CD4-positive, alpha-beta memory T cell (primary cell): Measurements from ENCODE around the gene CRMP1. TPM values are rescaled to one million over a fixed set of nuclear protein-coding genes. Genes with fewer than 3 reads are reported as not detected.
A peak's percentile ranks its signal among the peaks of the same experiment; 100 is the strongest.

Experiments
- CTCF ChIA-PET: fragments of 350-600 bp; sonication (Branson Sonifier 250); formaldehyde crosslinking; loops from one replicate; lab custom pipeline; 2021; ENCODE audit warnings: inconsistent platforms; ENCODE audit not compliant: partially characterized antibody; lab: Charles Lee
- POLR2A ChIA-PET: fragments of 350-600 bp; sonication (Branson Sonifier 250); formaldehyde crosslinking; loops from one replicate; lab custom pipeline; 2021; ENCODE audit not compliant: partially characterized antibody; lab: Charles Lee
- DNase-seq, 5 donors: peaks; one replicate each; pipeline versions ENCODE4 v3.0.0 to v3.0.0-alpha.2; 2020 to 2022; ENCODE audit warnings: mixed read lengths in 1 of 5
- H3K27ac ChIP-seq: one replicate; pipeline ENCODE4 v1.7.0; 2013; ENCODE audit warnings: low read depth, low read length
- H3K27me3 ChIP-seq: 2 replicates; pipeline ENCODE4 v1.7.0; 2013; ENCODE audit warnings: mild to moderate bottlenecking, low read length, moderate library complexity; ENCODE audit not compliant: insufficient read depth
- H3K36me3 ChIP-seq: 2 replicates; pipeline ENCODE4 v1.7.0; 2013; ENCODE audit warnings: mild to moderate bottlenecking, low read length, moderate library complexity; ENCODE audit not compliant: insufficient read depth
- H3K4me1 ChIP-seq: 2 replicates; pipeline ENCODE4 v1.7.0; 2013; ENCODE audit warnings: mild to moderate bottlenecking, low read length, moderate library complexity; ENCODE audit not compliant: insufficient read depth
- H3K4me3 ChIP-seq, 2 donors: one replicate each; pipeline ENCODE4 v1.7.0; 2013; ENCODE audit warnings: low read length in 2 of 2, mild to moderate bottlenecking in 1 of 2
- H3K9me3 ChIP-seq, 2 donors: one replicate each; pipeline ENCODE4 v1.7.0; 2013; ENCODE audit warnings: low read length in 2 of 2, control low read depth in 1 of 2; ENCODE audit not compliant: control insufficient read depth in 1 of 2
- H3K27ac Mint-ChIP-seq, 7 donors: one replicate each; pipeline ENCODE4 v1.8.0; 2020 to 2021; ENCODE audit warnings: mixed read lengths in 7 of 7, mild to moderate bottlenecking in 6 of 7, inconsistent platforms in 3 of 7, moderate library complexity in 3 of 7
- H3K27me3 Mint-ChIP-seq, 2 donors: one replicate each; pipeline ENCODE4 v1.8.0; 2020 to 2021; ENCODE audit warnings: mixed read lengths in 2 of 2
- H3K36me3 Mint-ChIP-seq, 2 donors: one replicate each; pipeline ENCODE4 v1.8.0; 2020 to 2021; ENCODE audit warnings: mixed read lengths in 2 of 2, inconsistent platforms in 1 of 2, mild to moderate bottlenecking in 1 of 2
- H3K4me1 Mint-ChIP-seq, 4 donors: one replicate each; pipeline ENCODE4 v1.8.0; 2020 to 2021; ENCODE audit warnings: mixed read lengths in 4 of 4, mild to moderate bottlenecking in 1 of 4
- H3K4me3 Mint-ChIP-seq, 8 donors: one replicate each; pipeline ENCODE4 v1.8.0; 2020 to 2021; ENCODE audit warnings: mixed read lengths in 8 of 8, mild to moderate bottlenecking in 7 of 8, moderate library complexity in 6 of 8, inconsistent platforms in 3 of 8
- H3K9me3 Mint-ChIP-seq, 8 donors: one replicate each; pipeline ENCODE4 v1.8.0; 2020 to 2021; ENCODE audit warnings: mixed read lengths in 8 of 8, mild to moderate bottlenecking in 5 of 8, inconsistent platforms in 3 of 8, moderate library complexity in 1 of 8
- intact Hi-C: fragments of 100-400 bp; cut with micrococcal nuclease; formaldehyde crosslinking; loops from one replicate; pipeline ENCODE4 v1.15.1; 2023
- polyA plus RNA-seq, 2 donors: library from polyadenylated mRNA; unstranded; fragments of 300-500 nt; fragmentation: Illumina TruSeq; gene quantifications; one replicate each; pipeline ENCODE4 v1.2.3, GENCODE V29; 2021
- total RNA-seq, 2 experiments: library from RNA; stranded (reverse); gene quantifications; one replicate each; pipeline ENCODE4 v1.2.3, GENCODE V29; 2021

CRMP1 gene
- total and polyA plus RNA-seq, 4 experiments from 2014 or later: not detected

DNA sequence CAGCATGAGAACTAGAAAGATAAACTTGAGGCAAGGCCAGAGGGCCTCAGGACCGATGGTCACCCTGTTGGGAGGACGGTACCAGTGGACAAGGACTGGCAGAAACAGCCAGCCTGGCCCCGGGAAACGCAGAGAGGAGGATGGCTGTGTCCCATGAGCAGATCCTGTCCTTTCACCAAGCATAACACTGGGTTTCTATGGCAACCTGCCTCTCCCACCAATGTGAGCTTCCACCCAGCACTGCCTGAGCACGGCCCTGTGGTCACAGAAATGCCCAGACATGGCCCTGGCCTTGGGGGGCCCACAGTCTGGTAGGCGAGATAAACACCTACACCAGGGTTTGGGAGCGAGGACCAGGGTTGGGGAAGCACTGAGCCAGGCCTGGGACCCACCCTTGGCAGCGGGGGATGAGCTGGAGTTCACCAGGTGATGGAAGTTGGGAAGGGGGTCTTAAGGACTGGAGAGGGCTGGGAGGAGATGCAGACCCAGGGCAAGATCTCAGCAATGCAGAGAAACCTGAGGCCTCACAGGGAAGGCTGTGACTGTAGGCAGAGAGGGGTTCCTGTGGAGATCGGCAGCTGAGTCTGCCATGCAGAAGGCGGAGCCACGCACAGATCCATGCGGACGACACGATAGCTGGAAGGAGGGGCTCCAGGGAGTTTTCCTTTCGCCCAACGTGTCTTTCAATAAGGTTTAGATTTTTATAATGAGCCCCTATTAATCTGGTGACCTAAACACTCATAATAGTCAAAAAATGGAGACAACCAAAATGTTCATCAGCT, 32.7 kb upstream of the CRMP1 start:
- H3K36me3 Mint-ChIP-seq: no peaks in the 10 kb centered on the region
- no peaks in the 10 kb centered on the region for H3K4me1 ChIP-seq
- no peaks in the 10 kb centered on the region for H3K4me1 Mint-ChIP-seq
- peaks cover 3 to 12% of the 10 kb centered on the region in 2 donors for H3K27me3 Mint-ChIP-seq
- H3K36me3 ChIP-seq: no peaks in the 10 kb centered on the region
- DNase-seq: no peak
- peak overlapping the region in 1 of 7 donors; percentile 48 for H3K27ac Mint-ChIP-seq
- H3K27me3 ChIP-seq: no peaks in the 10 kb centered on the region
- H3K4me3 Mint-ChIP-seq: no peak overlapping the region
- no peak overlapping the region for H3K4me3 ChIP-seq
- H3K27ac ChIP-seq: no peak overlapping the region
- no peaks in the 10 kb centered on the region for H3K9me3 Mint-ChIP-seq
- ChIA-PET CTCF (no interaction called here), POLR2A (no interaction called here)
- intact Hi-C loops: no loop called here
- no peaks in the 10 kb centered on the region for H3K9me3 ChIP-seq

DNA sequence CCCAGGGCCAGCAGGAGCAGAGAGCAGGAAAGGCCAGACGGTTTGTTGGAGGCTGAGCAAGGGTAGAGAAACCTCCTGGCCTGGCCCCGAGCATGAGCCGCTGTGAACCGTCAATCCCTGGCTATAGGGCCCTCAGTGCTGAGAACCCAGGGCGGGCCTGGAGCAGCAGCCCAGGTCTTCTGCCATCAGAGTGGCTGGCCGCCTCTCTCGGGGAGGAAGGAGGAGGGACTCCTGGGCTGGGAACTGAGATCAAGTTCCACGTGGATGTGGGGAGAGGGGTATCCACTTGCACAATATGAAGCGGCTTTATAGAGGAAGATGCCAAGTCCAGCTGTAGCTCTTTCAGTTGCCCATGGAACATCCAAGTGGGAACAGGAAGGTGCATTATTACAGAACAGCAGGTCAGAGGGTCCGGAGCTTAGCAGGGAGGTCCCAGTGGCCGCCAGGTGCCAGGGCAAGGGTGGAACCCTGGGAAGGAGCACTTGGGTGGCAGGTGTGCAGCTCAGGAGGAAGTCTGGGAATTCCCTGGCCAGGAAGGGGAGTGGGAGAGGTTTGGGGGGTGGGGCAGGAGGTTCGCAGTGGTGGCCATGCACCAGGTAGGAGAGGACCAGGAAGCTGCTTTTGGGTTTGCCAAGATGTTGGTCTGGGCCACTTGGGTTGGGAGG, 31.7 kb upstream of the CRMP1 start:
- POLR2A ChIA-PET: no interaction called here
- CTCF ChIA-PET: no interaction called here
- no peak overlapping the region for H3K27ac Mint-ChIP-seq

DNA sequence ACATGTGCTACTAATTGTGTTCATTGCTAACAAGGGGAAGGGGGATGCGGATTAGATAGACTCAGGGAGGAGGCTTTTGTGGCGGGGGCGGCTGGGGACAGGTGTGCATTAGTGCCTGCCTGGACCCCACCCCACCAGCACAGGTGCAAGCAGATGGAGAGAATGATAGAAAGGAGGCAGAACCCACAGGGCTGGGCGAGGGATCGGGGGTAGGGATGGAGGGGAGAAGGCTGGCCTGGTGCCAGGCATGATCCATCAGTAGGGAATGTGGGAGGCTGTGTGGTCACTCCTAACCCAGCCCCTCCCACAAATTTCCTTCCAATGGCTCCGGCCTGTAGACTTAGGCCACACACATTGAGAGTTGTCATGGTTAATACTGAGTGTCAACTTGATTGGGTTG, 30.5 kb upstream of the CRMP1 start:
- no peaks in the 10 kb centered on the region for H3K4me1 ChIP-seq
- no peaks in the 10 kb centered on the region for H3K9me3 ChIP-seq
- no peak overlapping the region for H3K27ac ChIP-seq
- Mint-ChIP-seq H3K27ac (no peak overlapping the region), H3K27me3 (peaks cover 6 to 9% of the 10 kb centered on the region in 2 donors), H3K4me3 (no peak overlapping the region), H3K4me1 (no peaks in the 10 kb centered on the region), H3K36me3 (no peaks in the 10 kb centered on the region), H3K9me3 (no peaks in the 10 kb centered on the region)
- intact Hi-C loops: no loop called here
- DNase-seq: no peak
- POLR2A ChIA-PET: no interaction called here
- no peaks in the 10 kb centered on the region for H3K36me3 ChIP-seq
- no peak overlapping the region for H3K4me3 ChIP-seq
- CTCF ChIA-PET: no interaction called here
- H3K27me3 ChIP-seq: no peaks in the 10 kb centered on the region

More for the DNA sequence above, 31.7 kb upstream of the CRMP1 start:
- Mint-ChIP-seq H3K36me3 (no peaks in the 10 kb centered on the region), H3K4me1 (no peaks in the 10 kb centered on the region), H3K9me3 (no peaks in the 10 kb centered on the region), H3K27me3 (peaks cover 6 to 12% of the 10 kb centered on the region in 2 donors), H3K4me3 (no peak overlapping the region)
- Histone ChIP-seq H3K4me1 (no peaks in the 10 kb centered on the region), H3K4me3 (no peak overlapping the region), H3K27ac (no peak overlapping the region), H3K27me3 (no peaks in the 10 kb centered on the region), H3K36me3 (no peaks in the 10 kb centered on the region), H3K9me3 (no peaks in the 10 kb centered on the region)
- no peak for DNase-seq
- intact Hi-C loops: no loop called here

DNA sequence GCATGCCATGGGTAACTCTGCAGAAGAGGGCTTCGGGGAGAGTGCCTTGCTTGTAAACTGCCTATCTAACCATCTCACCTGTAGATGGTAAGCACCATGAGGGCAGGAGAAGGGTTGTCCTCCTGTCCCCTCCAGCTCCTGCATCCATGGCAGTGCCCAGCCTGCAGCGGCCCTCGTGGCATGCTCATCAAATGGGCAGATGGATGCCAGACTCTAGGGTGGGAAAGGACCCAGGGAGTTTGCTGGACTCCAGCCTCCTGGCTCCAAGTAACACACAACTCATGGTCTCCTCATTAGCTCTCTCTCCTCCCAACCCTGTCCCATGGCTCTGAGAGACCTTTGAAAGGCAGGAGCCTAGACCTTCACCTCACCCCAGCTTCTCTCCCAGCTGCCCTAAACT, 29.7 kb upstream of the CRMP1 start:
- intact Hi-C loops: no loop called here
- H3K27me3 Mint-ChIP-seq: peaks cover 7 to 8% of the 10 kb centered on the region in 2 donors

DNA sequence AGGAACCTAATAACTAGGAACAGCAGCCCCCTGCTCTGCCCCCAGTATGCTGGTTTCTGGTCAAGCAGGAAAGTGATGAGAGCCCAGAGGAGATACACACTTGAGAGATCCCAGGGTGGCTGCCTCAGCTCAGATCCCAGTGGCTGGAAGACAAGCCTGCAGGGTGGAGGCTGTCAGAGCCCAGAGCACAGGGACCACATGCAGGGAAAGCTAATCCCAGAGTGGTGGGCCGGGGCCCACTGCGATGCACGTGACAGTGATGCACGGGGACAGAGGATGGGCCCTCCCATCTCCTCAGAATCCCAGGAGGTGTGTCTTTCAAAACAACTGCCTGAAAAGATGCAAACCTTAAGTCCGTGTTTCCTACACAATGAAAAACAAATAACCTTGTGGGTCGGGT, 29.1 kb upstream of the CRMP1 start:
- Histone ChIP-seq H3K4me1 (no peaks in the 10 kb centered on the region), H3K36me3 (no peaks in the 10 kb centered on the region), H3K27ac (no peak overlapping the region), H3K27me3 (no peaks in the 10 kb centered on the region), H3K4me3 (no peak overlapping the region), H3K9me3 (no peaks in the 10 kb centered on the region)
- no peak for DNase-seq
- H3K9me3 Mint-ChIP-seq: no peaks in the 10 kb centered on the region
- H3K27ac Mint-ChIP-seq: no peak overlapping the region
- H3K27me3 Mint-ChIP-seq: peaks cover 7 to 8% of the 10 kb centered on the region in 2 donors
- ChIA-PET POLR2A (no interaction called here), CTCF (no interaction called here)
- H3K4me1 Mint-ChIP-seq: no peaks in the 10 kb centered on the region
- H3K4me3 Mint-ChIP-seq: no peak overlapping the region
- H3K36me3 Mint-ChIP-seq: no peaks in the 10 kb centered on the region
- intact Hi-C loops: no loop called here

More for the DNA sequence above, 29.7 kb upstream of the CRMP1 start:
- Histone ChIP-seq H3K4me3 (no peak overlapping the region), H3K4me1 (no peaks in the 10 kb centered on the region), H3K27ac (no peak overlapping the region), H3K27me3 (no peaks in the 10 kb centered on the region), H3K36me3 (no peaks in the 10 kb centered on the region), H3K9me3 (no peaks in the 10 kb centered on the region)
- no peak for DNase-seq
- POLR2A ChIA-PET: no interaction called here
- Mint-ChIP-seq H3K27ac (no peak overlapping the region), H3K4me3 (no peak overlapping the region), H3K4me1 (no peaks in the 10 kb centered on the region), H3K36me3 (no peaks in the 10 kb centered on the region), H3K9me3 (no peaks in the 10 kb centered on the region)
- CTCF ChIA-PET: no interaction called here

DNA sequence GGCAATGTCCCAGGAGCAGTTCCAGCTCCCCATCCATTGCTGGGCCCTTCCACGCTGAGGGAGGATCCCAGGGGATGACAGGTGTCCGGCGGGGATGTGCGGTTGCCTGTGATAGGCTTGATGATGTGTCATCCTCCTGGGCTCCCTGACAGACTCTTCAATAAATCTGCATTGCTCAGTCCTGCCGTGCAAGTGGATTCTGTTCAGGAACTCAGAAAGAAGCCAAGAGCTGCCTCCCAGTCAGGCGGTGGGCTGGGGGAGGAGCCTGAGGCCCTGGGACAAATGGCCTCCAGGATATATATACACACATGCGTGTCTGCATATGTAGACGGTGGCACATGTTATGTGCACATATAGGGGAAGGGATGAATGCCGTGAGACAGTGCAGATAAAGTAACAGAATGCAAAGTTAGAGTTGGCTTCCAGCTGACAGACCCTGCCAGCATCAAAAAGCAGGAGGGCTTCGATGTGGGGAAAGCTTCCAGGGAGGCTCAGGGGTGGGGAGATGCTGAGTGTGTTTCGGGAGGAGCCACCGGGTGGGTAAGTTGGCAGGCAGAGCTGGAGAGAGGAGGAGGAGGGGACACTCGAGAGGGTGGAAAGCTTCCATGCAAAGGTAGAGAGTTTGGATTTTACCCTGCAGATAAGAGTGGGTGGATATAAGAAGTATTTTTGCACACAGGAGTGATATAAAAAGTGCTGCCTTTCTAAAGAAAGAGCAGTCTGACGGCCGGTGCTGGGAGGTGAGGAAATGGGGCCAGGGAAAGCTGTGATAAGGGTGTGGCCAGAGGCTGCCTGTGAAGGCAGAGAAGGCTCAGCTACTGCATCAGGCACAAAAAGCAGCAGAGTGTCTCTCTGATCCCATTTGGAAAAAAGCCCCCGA, 28.5 kb upstream of the CRMP1 start:
- Mint-ChIP-seq H3K36me3 (no peaks in the 10 kb centered on the region), H3K27me3 (peaks cover 5 to 6% of the 10 kb centered on the region in 2 donors), H3K4me1 (no peaks in the 10 kb centered on the region), H3K27ac (no peak overlapping the region), H3K4me3 (no peak overlapping the region), H3K9me3 (no peaks in the 10 kb centered on the region)
- intact Hi-C loops: no loop called here
- H3K9me3 ChIP-seq: no peaks in the 10 kb centered on the region
- no peak overlapping the region for H3K4me3 ChIP-seq
- CTCF ChIA-PET: no interaction called here
- H3K27ac ChIP-seq: no peak overlapping the region
- no peak for DNase-seq
- POLR2A ChIA-PET: no interaction called here
- H3K27me3 ChIP-seq: no peaks in the 10 kb centered on the region
- H3K36me3 ChIP-seq: no peaks in the 10 kb centered on the region
- H3K4me1 ChIP-seq: no peaks in the 10 kb centered on the region

DNA sequence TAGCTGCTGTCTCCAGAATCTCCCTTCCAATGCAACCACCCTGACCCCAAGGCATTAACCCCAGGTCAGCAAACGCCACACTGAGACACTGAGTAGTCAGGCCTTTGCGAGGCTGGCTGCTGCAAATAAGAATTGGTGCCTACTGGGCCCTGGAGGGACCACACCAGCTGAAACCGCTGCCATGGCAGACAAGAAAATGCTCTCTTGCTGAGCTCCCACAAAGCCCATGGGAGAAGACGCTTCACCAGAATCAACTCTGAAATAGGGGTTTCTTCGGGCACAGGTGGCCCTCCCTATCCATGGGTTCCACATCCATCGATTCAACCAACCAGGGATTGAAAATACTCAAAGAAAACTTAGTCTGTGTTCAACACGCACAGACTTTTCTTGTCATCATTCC, 26.7 kb upstream of the CRMP1 start:
- Mint-ChIP-seq H3K36me3 (no peaks in the 10 kb centered on the region), H3K9me3 (peaks cover 0 to 3% (median 0%) of the 10 kb centered on the region in 8 donors), H3K4me1 (no peaks in the 10 kb centered on the region), H3K4me3 (no peak overlapping the region), H3K27ac (no peak overlapping the region), H3K27me3 (peaks cover 5 to 8% of the 10 kb centered on the region in 2 donors)
- intact Hi-C loops: no loop called here
- ChIA-PET CTCF (no interaction called here), POLR2A (no interaction called here)
- no peaks in the 10 kb centered on the region for H3K36me3 ChIP-seq
- no peak for DNase-seq
- no peaks in the 10 kb centered on the region for H3K9me3 ChIP-seq
- H3K27ac ChIP-seq: no peak overlapping the region
- H3K4me3 ChIP-seq: no peak overlapping the region
- no peaks in the 10 kb centered on the region for H3K4me1 ChIP-seq
- H3K27me3 ChIP-seq: no peaks in the 10 kb centered on the region
